Measurements from ENCODE around the gene NOS1AP.
"Not testable (repeated sequence)": the region's sequence is repeated elsewhere in the genome, so short reads cannot be mapped to it uniquely, and the experiment has no call there.

NOS1AP gene

GRCh38 chr1:162192763-162193162 lies 123.3 kb downstream of the NOS1AP start:
- Histone ChIP-seq H3K36me3 (ENCODE audit: insufficient read depth, low read length) (no peaks in the 10 kb centered on the region), H3K27ac (ENCODE audit: low read depth, low read length) (no peak overlapping the region), H3K27me3 (ENCODE audit: insufficient read depth, low read length) (peaks cover 18% of the 10 kb centered on the region), H2AFZ (ENCODE audit: low read length, unreplicated experiment) (no peak overlapping the region), H3K4me3 (ENCODE audit: low read depth, low read length) (no peak overlapping the region), H3K79me2 (ENCODE audit: control insufficient read depth, insufficient read depth, low read length, unreplicated experiment) (no peaks in the 10 kb centered on the region), H3K4me1 (ENCODE audit: control insufficient read depth, insufficient read depth, low read length, unreplicated experiment) (no peaks in the 10 kb centered on the region)

GRCh38 chr1:162193221-162193620 lies 123.7 kb downstream of the NOS1AP start:
- H2AFZ ChIP-seq (ENCODE audit: low read length, unreplicated experiment) = no peak overlapping the region
- no peaks in the 10 kb centered on the region for H3K79me2 ChIP-seq (ENCODE audit: control insufficient read depth, insufficient read depth, low read length, unreplicated experiment)
- no peak overlapping the region for H3K4me3 ChIP-seq (ENCODE audit: low read depth, low read length)
- H3K36me3 ChIP-seq (ENCODE audit: insufficient read depth, low read length) = no peaks in the 10 kb centered on the region
- peaks cover 18% of the 10 kb centered on the region for H3K27me3 ChIP-seq (ENCODE audit: insufficient read depth, low read length)
- H3K4me1 ChIP-seq (ENCODE audit: control insufficient read depth, insufficient read depth, low read length, unreplicated experiment) = no peaks in the 10 kb centered on the region
- H3K27ac ChIP-seq (ENCODE audit: low read depth, low read length) = no peak overlapping the region

DNA sequence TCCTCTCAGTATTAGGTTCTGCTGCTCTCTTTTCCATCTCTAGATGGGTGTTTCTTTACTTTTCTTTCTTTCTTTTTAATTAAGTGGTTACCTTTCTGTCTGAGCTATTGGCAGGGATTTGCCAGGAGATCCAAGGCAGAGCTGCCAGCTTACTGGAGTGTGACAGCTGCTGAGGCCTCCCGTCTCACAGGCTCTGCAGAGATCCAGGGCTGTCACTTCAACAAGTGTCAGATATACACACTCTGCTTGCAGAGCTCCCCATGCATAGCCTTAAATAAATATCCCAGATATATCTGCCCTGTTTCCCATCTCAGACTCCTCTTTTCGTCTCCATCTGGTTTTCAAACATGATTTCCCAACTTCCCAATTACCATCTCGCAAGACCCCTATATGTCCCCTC lies 124.3 kb downstream of the NOS1AP start:
- Histone ChIP-seq H3K27ac (ENCODE audit: low read depth, low read length) (no peak overlapping the region), H3K4me3 (ENCODE audit: low read depth, low read length) (no peak overlapping the region), H3K27me3 (ENCODE audit: insufficient read depth, low read length) (peaks cover 18% of the 10 kb centered on the region), H3K4me1 (ENCODE audit: control insufficient read depth, insufficient read depth, low read length, unreplicated experiment) (no peaks in the 10 kb centered on the region), H3K79me2 (ENCODE audit: control insufficient read depth, insufficient read depth, low read length, unreplicated experiment) (no peaks in the 10 kb centered on the region), H2AFZ (ENCODE audit: low read length, unreplicated experiment) (no peak overlapping the region), H3K36me3 (ENCODE audit: insufficient read depth, low read length) (no peaks in the 10 kb centered on the region)

GRCh38 chr1:162195567-162195966 lies 126.1 kb downstream of the NOS1AP start:
- H2AFZ ChIP-seq (ENCODE audit: low read length, unreplicated experiment) = no peak overlapping the region
- no peaks in the 10 kb centered on the region for H3K79me2 ChIP-seq (ENCODE audit: control insufficient read depth, insufficient read depth, low read length, unreplicated experiment)
- H3K27me3 ChIP-seq (ENCODE audit: insufficient read depth, low read length) = peaks cover 26% of the 10 kb centered on the region
- H3K36me3 ChIP-seq (ENCODE audit: insufficient read depth, low read length) = no peaks in the 10 kb centered on the region
- no peak overlapping the region for H3K27ac ChIP-seq (ENCODE audit: low read depth, low read length)
- no peaks in the 10 kb centered on the region for H3K4me1 ChIP-seq (ENCODE audit: control insufficient read depth, insufficient read depth, low read length, unreplicated experiment)
- no peak overlapping the region for H3K4me3 ChIP-seq (ENCODE audit: low read depth, low read length)

- H2AFZ ChIP-seq (ENCODE audit: low read length, unreplicated experiment) = no peak overlapping the region
- H3K27ac ChIP-seq (ENCODE audit: low read depth, low read length) = no peak overlapping the region
- no peaks in the 10 kb centered on the region for H3K79me2 ChIP-seq (ENCODE audit: control insufficient read depth, insufficient read depth, low read length, unreplicated experiment)
- H3K27me3 ChIP-seq (ENCODE audit: insufficient read depth, low read length) = peaks cover 34% of the 10 kb centered on the region
- no peaks in the 10 kb centered on the region for H3K36me3 ChIP-seq (ENCODE audit: insufficient read depth, low read length)
- H3K4me3 ChIP-seq (ENCODE audit: low read depth, low read length) = no peak overlapping the region
- H3K4me1 ChIP-seq (ENCODE audit: control insufficient read depth, insufficient read depth, low read length, unreplicated experiment) = no peaks in the 10 kb centered on the region
Measured at GRCh38 chr1:162196387-162196786, 126.9 kb downstream of the NOS1AP start.

DNA sequence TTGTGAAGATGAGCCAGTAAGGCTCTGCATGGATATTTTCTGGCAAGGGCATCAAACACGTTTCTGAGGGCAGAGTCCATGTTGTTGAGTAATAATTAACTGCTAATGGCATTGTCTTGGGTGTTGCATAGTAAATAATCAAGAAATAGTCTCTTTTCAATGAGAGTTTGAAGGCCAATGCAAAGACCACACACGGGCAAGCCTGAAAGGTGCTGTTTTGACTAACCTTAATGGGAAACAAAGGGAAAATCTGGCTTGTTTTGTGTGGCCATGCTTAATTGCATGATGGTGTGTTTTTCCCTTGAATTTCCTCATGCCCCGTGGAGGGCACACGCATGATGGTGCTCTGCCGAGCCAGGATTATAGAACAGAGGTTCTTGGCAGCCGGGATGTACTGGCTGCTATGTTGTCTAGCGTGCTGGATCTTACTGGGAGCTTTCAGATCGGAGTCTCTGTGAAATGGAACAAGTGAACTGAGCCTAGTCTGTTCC lies 127.6 kb downstream of the NOS1AP start:
- H3K27ac ChIP-seq (ENCODE audit: low read depth, low read length) = no peak overlapping the region
- no peaks in the 10 kb centered on the region for H3K79me2 ChIP-seq (ENCODE audit: control insufficient read depth, insufficient read depth, low read length, unreplicated experiment)
- H3K27me3 ChIP-seq (ENCODE audit: insufficient read depth, low read length) = peaks cover 39% of the 10 kb centered on the region
- H3K4me3 ChIP-seq (ENCODE audit: low read depth, low read length) = no peak overlapping the region
- H3K4me1 ChIP-seq (ENCODE audit: control insufficient read depth, insufficient read depth, low read length, unreplicated experiment) = no peaks in the 10 kb centered on the region
- no peaks in the 10 kb centered on the region for H3K36me3 ChIP-seq (ENCODE audit: insufficient read depth, low read length)
- H2AFZ ChIP-seq (ENCODE audit: low read length, unreplicated experiment) = no peak overlapping the region

DNA sequence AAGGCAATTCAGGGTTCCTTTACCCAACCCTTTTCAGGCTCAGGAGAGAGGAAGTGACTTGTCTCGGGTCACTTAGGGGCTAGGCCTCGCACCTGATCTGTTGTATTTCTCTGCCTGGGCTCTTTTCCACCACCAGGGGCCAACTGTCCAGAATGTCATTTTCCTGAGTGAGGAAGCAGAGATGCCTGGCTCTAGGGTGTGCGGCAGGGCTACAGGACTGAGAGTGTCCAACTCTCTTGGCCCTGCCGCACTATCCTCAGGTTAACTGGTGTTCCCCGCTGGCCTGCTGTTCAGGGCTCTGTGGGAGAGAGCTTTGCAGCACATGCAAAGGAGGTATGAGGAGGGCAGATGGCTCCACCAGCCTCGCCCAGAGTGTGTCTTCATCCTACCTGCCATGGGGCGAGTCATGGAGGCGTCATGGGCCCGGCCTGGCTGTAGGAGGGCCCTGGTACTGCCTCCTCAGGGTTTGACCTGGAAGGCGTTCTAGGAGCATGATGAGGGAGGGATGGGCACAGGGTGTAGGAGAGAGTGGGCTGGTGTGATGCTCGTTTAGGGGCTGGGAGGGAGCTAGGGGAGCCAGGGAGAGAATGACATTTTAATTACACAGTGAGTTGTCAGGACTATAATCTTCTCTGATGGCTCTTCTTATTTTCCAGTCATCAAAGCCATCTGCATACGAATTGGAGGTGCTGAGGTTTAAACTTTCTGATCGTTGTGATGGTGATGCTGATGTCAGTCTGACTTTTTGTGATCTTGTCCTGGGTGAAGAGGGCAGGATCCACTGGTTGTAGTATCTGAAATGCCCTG lies 128.3 kb downstream of the NOS1AP start:
- no peak overlapping the region for H3K4me3 ChIP-seq (ENCODE audit: low read depth, low read length)
- no peak overlapping the region for H3K27ac ChIP-seq (ENCODE audit: low read depth, low read length)
- no peaks in the 10 kb centered on the region for H3K79me2 ChIP-seq (ENCODE audit: control insufficient read depth, insufficient read depth, low read length, unreplicated experiment)
- H3K4me1 ChIP-seq (ENCODE audit: control insufficient read depth, insufficient read depth, low read length, unreplicated experiment) = no peaks in the 10 kb centered on the region
- H2AFZ ChIP-seq (ENCODE audit: low read length, unreplicated experiment) = no peak overlapping the region
- no peaks in the 10 kb centered on the region for H3K36me3 ChIP-seq (ENCODE audit: insufficient read depth, low read length)
- peaks cover 41% of the 10 kb centered on the region for H3K27me3 ChIP-seq (ENCODE audit: insufficient read depth, low read length)

- Histone ChIP-seq H3K36me3 (ENCODE audit: insufficient read depth, low read length) (no peaks in the 10 kb centered on the region), H3K4me3 (ENCODE audit: low read depth, low read length) (no peak overlapping the region), H3K4me1 (ENCODE audit: control insufficient read depth, insufficient read depth, low read length, unreplicated experiment) (no peaks in the 10 kb centered on the region), H3K27ac (ENCODE audit: low read depth, low read length) (no peak overlapping the region), H3K27me3 (ENCODE audit: insufficient read depth, low read length) (peaks cover 55% of the 10 kb centered on the region), H2AFZ (ENCODE audit: low read length, unreplicated experiment) (no peak overlapping the region), H3K79me2 (ENCODE audit: control insufficient read depth, insufficient read depth, low read length, unreplicated experiment) (no peaks in the 10 kb centered on the region)
Measured at GRCh38 chr1:162200096-162200847, 130.8 kb downstream of the NOS1AP start.

DNA sequence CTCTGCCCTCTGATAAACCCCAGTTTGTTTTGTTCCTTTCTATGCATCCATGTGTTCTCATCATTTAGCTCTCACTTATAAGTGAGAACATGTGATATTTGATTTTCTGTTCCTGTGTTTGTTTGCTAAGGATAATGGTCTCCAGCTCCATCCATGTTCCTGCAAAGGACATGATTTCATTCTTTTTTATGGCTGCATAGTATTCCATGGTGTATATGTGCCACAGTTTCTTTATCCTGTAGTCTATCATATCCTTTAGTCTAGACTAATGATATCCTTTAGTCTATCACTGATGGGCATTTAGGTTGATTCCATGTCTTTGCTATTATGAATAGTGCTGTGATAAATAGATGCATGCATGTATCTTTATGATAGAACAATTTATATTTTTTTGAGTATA lies 131.6 kb downstream of the NOS1AP start:
- not testable (repeated sequence) for H3K4me1 ChIP-seq (ENCODE audit: control insufficient read depth, insufficient read depth, low read length, unreplicated experiment); H2AFZ ChIP-seq (ENCODE audit: low read length, unreplicated experiment); H3K36me3 ChIP-seq (ENCODE audit: insufficient read depth, low read length); H3K79me2 ChIP-seq (ENCODE audit: control insufficient read depth, insufficient read depth, low read length, unreplicated experiment); H3K27ac ChIP-seq (ENCODE audit: low read depth, low read length); H3K4me3 ChIP-seq (ENCODE audit: low read depth, low read length)
- peaks cover 57% of the 10 kb centered on the region for H3K27me3 ChIP-seq (ENCODE audit: insufficient read depth, low read length)

GRCh38 chr1:162204129-162204822 lies 134.8 kb downstream of the NOS1AP start:
- no peak overlapping the region for H3K4me3 ChIP-seq (ENCODE audit: low read depth, low read length)
- no peaks in the 10 kb centered on the region for H3K4me1 ChIP-seq (ENCODE audit: control insufficient read depth, insufficient read depth, low read length, unreplicated experiment)
- H3K36me3 ChIP-seq (ENCODE audit: insufficient read depth, low read length) = no peaks in the 10 kb centered on the region
- no peaks in the 10 kb centered on the region for H3K79me2 ChIP-seq (ENCODE audit: control insufficient read depth, insufficient read depth, low read length, unreplicated experiment)
- peaks cover 68% of the 10 kb centered on the region for H3K27me3 ChIP-seq (ENCODE audit: insufficient read depth, low read length)
- H3K27ac ChIP-seq (ENCODE audit: low read depth, low read length) = no peak overlapping the region
- no peak overlapping the region for H2AFZ ChIP-seq (ENCODE audit: low read length, unreplicated experiment)

Data from ACC112 (cell line).